GM12878 (cell line): ENCODE results near the gene CACNA1I. TPM values are rescaled to one million over a fixed set of nuclear protein-coding genes. Genes with fewer than 3 reads are reported as not detected.

ENCODE experiments used
- ATAC-seq: fragments of 200-7000 bp; cut with Tn5 transposase; 3 replicates; pipeline ENCODE4 v1.9.1; 2020; ENCODE audit warnings: mild to moderate bottlenecking, moderate library complexity
- BruUV-seq: library from RNA; stranded (reverse); fragments of 400-500 nt; replicated peaks from 2 replicates; lab custom pipeline; 2021; lab: Mats Ljungman, UMichigan
- CTCF ChIA-PET: fragments of 300-600 bp; sonication (Branson Sonifier 250); formaldehyde crosslinking; extraction: SDS; loops from one replicate; lab custom pipeline; 2021; ENCODE audit warnings: inconsistent platforms; lab: Yijun Ruan, JAX
- POLR2A ChIA-PET: fragments of 350-600 bp; formaldehyde crosslinking; extraction: SDS; loops from one replicate; lab custom pipeline; 2021; ENCODE audit warnings: inconsistent platforms; lab: Charles Lee
- RAD21 ChIA-PET: fragments of 300-600 bp; sonication (Branson Sonifier 250); formaldehyde crosslinking; loops from one replicate; lab custom pipeline; 2023; ENCODE audit warnings: antibody characterized with exemption; ENCODE audit not compliant: unreplicated experiment; lab: Charles Lee
- SMC1A ChIA-PET: fragments of 300-600 bp; sonication (Branson Sonifier 250); formaldehyde crosslinking; loops from one replicate; lab custom pipeline; 2023; ENCODE audit not compliant: unreplicated experiment, uncharacterized antibody; lab: Charles Lee
- DNase-seq: peaks from one replicate; pipeline ENCODE4 v3.0.0-alpha.2; 2011; ENCODE audit warnings: low read depth, low spot score
- FAIRE-seq: peaks from 3 replicates; lab custom pipeline; 2011; peaks lifted over from hg19 to GRCh38; lab: Jason Lieb, UNC
- H2AFZ ChIP-seq: 2 replicates; pipeline ENCODE4 v1.6.0; 2011; ENCODE audit warnings: low read depth, low read length, control low read depth; ENCODE audit not compliant: control insufficient read depth
- H3K27ac ChIP-seq: 2 replicates; pipeline ENCODE4 v1.5.1; 2011; ENCODE audit warnings: control low read depth; ENCODE audit not compliant: control insufficient read depth, insufficient read depth
- H3K27me3 ChIP-seq, 2 experiments: replicated peaks in 1 of 2; 2 replicates each; pipeline versions ENCODE4 v1.6.0 to v1.6.1; 2011; ENCODE audit warnings: low read length in 1 of 2; ENCODE audit not compliant: control insufficient read depth in 2 of 2, insufficient read depth in 2 of 2
- H3K36me3 ChIP-seq, 2 experiments: 2 replicates each; pipeline ENCODE4 v1.5.1; 2011; ENCODE audit warnings: low read length in 1 of 2; ENCODE audit not compliant: control insufficient read depth in 2 of 2, insufficient read depth in 2 of 2
- H3K4me1 ChIP-seq: 2 replicates; pipeline ENCODE4 v1.6.1; 2011; ENCODE audit warnings: mild to moderate bottlenecking, low read length, moderate library complexity, mixed read lengths; ENCODE audit not compliant: control insufficient read depth, insufficient read depth
- H3K4me2 ChIP-seq: 2 replicates; pipeline ENCODE4 v1.6.0; 2011; ENCODE audit warnings: control low read depth; ENCODE audit not compliant: control insufficient read depth, insufficient read depth
- H3K4me3 ChIP-seq: fragments of 200-600 bp; sonication (generic); 2 replicates; pipeline ENCODE4 v1.5.1; 2016
- H3K79me2 ChIP-seq: 2 replicates; pipeline ENCODE4 v1.6.0; 2011; ENCODE audit warnings: low read length; ENCODE audit not compliant: control insufficient read depth, insufficient read depth
- H3K9ac ChIP-seq: 2 replicates; pipeline ENCODE4 v1.8.0; 2011; ENCODE audit warnings: low read length, control low read depth, mixed read lengths; ENCODE audit not compliant: control insufficient read depth, insufficient read depth
- H3K9me3 ChIP-seq: replicated peaks from 3 replicates; pipeline ENCODE4 v1.5.1; 2011; ENCODE audit warnings: mild to moderate bottlenecking, low read length; ENCODE audit not compliant: control insufficient read depth, insufficient read depth
- H4K20me1 ChIP-seq: 2 replicates; pipeline ENCODE4 v1.6.0; 2011; ENCODE audit not compliant: control insufficient read depth, insufficient read depth
- CBX5 ChIP-seq: sonication (generic); IDR thresholded peaks from 2 replicates; pipeline ENCODE4 v1.6.1; 2016; ENCODE audit warnings: low read depth, moderate library complexity, mild to moderate bottlenecking, inconsistent platforms
- E4F1 ChIP-seq: fragments of 450-650 bp; IDR thresholded peaks from 2 replicates; pipeline ENCODE4 v1.6.1; 2018; ENCODE audit warnings: borderline replicate concordance, mild to moderate bottlenecking; ENCODE audit not compliant: partially characterized antibody
- EGR1 ChIP-seq, 2 experiments: IDR thresholded peaks; 1 replicate in 1 of 2; 2 replicates in 1 of 2; pipeline ENCODE4 v1.6.1; 2011 to 2012; ENCODE audit warnings: low read depth in 2 of 2, low read length in 2 of 2, borderline replicate concordance in 1 of 2, mild to moderate bottlenecking in 1 of 2, moderate library complexity in 1 of 2
- KLF5 ChIP-seq: fragments of 450-650 bp; IDR thresholded peaks from 2 replicates; pipeline ENCODE4 v1.6.1; 2014; ENCODE audit warnings: mild to moderate bottlenecking; ENCODE audit not compliant: partially characterized antibody
- MEF2B ChIP-seq: fragments of 450-650 bp; IDR thresholded peaks from 2 replicates; pipeline ENCODE4 v1.6.1; 2018; ENCODE audit warnings: mild to moderate bottlenecking, moderate library complexity; ENCODE audit not compliant: partially characterized antibody, poor library complexity, severe bottlenecking
- MLLT1 ChIP-seq: fragments of 450-650 bp; IDR thresholded peaks from 2 replicates; pipeline ENCODE4 v1.6.1; 2016; ENCODE audit warnings: mild to moderate bottlenecking
- MTA3 ChIP-seq: IDR thresholded peaks from 2 replicates; pipeline ENCODE4 v1.6.1; 2012; ENCODE audit warnings: low read length, inconsistent platforms, borderline replicate concordance
- MXI1 ChIP-seq: fragments of 150-350 bp; IDR thresholded peaks from 2 replicates; pipeline ENCODE4 v1.6.1; 2011; ENCODE audit warnings: low read depth, mild to moderate bottlenecking, inconsistent platforms, low read length, improper control_type of control experiment
- MYB ChIP-seq: fragments of 150-350 bp; IDR thresholded peaks from 2 replicates; pipeline ENCODE4 v1.6.1; 2014; ENCODE audit warnings: mild to moderate bottlenecking, low read depth, low read length, borderline replicate concordance
- NR2C2 ChIP-seq: IDR thresholded peaks from 2 replicates; pipeline ENCODE4 v1.6.1; 2011; ENCODE audit warnings: borderline replicate concordance, low read depth; ENCODE audit not compliant: control insufficient read depth, insufficient read length
- NRF1 ChIP-seq: conservative IDR thresholded peaks from 2 replicates; pipeline ENCODE4 v1.6.1; 2011; ENCODE audit warnings: mild to moderate bottlenecking, low read depth, low read length, improper control_type of control experiment
- RFX5 ChIP-seq: IDR thresholded peaks from 2 replicates; pipeline ENCODE4 v1.6.1; 2011; ENCODE audit warnings: low read depth, low read length, improper control_type of control experiment
- SMC3 ChIP-seq: IDR thresholded peaks from 2 replicates; pipeline ENCODE4 v1.6.1; 2011; ENCODE audit warnings: low read length, improper control_type of control experiment, borderline replicate concordance
- YBX1 ChIP-seq: fragments of 450-650 bp; IDR thresholded peaks from 2 replicates; pipeline ENCODE4 v1.6.1; 2016; ENCODE audit warnings: antibody characterized with exemption
- YY1 ChIP-seq: IDR thresholded peaks from 2 replicates; pipeline ENCODE4 v1.6.1; 2011; ENCODE audit warnings: low read depth, mild to moderate bottlenecking, low read length
- ZNF24 ChIP-seq: fragments of 450-650 bp; IDR thresholded peaks from 2 replicates; pipeline ENCODE4 v1.6.1; 2017; ENCODE audit warnings: antibody characterized with exemption, mild to moderate bottlenecking
- ZNF274 ChIP-seq: IDR thresholded peaks from one replicate; pipeline ENCODE4 v1.8.0; 2011; ENCODE audit not compliant: insufficient read length, insufficient read depth
- WGBS: methylation state at CpG from one replicate; pipeline ENCODE4 v1.1.6; 2016; ENCODE audit warnings: low lambda C conversion rate; ENCODE audit not compliant: insufficient replicate concordance, insufficient coverage; ENCODE audit errors: missing lambda C conversion rate; 5-methylcytosine and 5-hydroxymethylcytosine counted together
- in situ Hi-C: fragments of 300-500 bp; cut with MboI; formaldehyde crosslinking; loops from 9 replicates; pipeline ENCODE4 v1.14.3; 2018; ENCODE audit warnings: mixed read lengths
- intact Hi-C: fragments of 100-400 bp; cut with micrococcal nuclease; formaldehyde crosslinking; loops from one replicate; pipeline ENCODE4 v1.14.2; 2022; ENCODE audit not compliant: unreplicated experiment
- polyA plus RNA-seq, 11 experiments: library from polyadenylated mRNA; depleted of rRNA in 4 of 11; unstranded in 6 of 11; stranded (reverse) in 5 of 11; fragments of >200 nt; fragmentation: Nextera tagmentation in 4 of 11; fragmentation: Illumina TruSeq in 1 of 11; extraction: Ambion mirVana in 4 of 11; extraction: Trizol in 1 of 11; gene quantifications; 1 replicate in 1 of 11; 2 replicates in 10 of 11; pipeline versions ENCODE4 v1.2.1 to v1.2.3, GENCODE V29; 2011 to 2016; ENCODE audit warnings: inconsistent platforms in 2 of 11, missing spikeins in 2 of 11, low read depth in 1 of 11
- total RNA-seq, 4 experiments: library from RNA; depleted of rRNA in 3 of 4; stranded (reverse); fragments of >200 nt in 3 of 4; fragmentation: Illumina TruSeq in 1 of 4; extraction: Trizol in 1 of 4; gene quantifications; 2 replicates each; pipeline versions ENCODE4 v1.2.1 to v1.2.3, GENCODE V29; 2013 to 2021
- TF ChIP-seq, protein P1 (sequence below): fragments of 450-650 bp; formaldehyde crosslinking; IDR thresholded peaks from 2 replicates; pipeline ENCODE4 v1.5.0; 2022; ENCODE audit warnings: mild to moderate bottlenecking, missing genetic modification characterization

The CACNA1I gene
- total and polyA plus RNA-seq, 10 of the 15 experiments (the other 5 are each of a cell fraction or from before 2014, with no cell fraction given), result 0.01 to 0.03 TPM; not detected in 8

DNA sequence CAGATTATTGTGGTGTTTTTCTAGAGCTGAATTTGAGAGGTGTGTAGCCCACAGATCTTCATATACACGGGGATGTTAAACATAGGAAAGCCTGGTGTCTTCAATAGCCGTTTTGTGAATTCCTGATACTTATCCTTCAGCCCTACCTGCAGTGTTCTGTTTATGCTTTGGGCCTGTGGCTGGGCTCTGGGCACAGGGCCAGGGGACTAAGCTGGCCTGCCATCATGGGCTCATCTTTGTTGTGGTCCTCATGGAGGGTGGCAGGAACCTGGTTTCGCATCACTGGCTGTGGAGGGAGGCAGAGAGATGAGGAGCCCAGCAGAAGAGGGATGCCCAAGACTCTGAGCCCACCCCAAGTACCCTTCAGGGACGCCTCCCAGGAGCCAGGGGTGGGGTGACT lies 112.4 kb downstream of the CACNA1I start (continued):
- TF ChIP-seq E4F1 (no peak), MXI1 (no peak), YBX1 (no peak), ZNF274 (no peak), CBX5 (no peak), EGR1 (IDR thresholded peaks at IDR 0.05; ENCODE audit: borderline replicate concordance in 1 of 2, low read depth in 2 of 2, low read length in 2 of 2) (no peak), NR2C2 (no peak), NRF1 (no peak), MTA3 (no peak), ZNF24 (no peak), MYB (no peak)

DNA sequence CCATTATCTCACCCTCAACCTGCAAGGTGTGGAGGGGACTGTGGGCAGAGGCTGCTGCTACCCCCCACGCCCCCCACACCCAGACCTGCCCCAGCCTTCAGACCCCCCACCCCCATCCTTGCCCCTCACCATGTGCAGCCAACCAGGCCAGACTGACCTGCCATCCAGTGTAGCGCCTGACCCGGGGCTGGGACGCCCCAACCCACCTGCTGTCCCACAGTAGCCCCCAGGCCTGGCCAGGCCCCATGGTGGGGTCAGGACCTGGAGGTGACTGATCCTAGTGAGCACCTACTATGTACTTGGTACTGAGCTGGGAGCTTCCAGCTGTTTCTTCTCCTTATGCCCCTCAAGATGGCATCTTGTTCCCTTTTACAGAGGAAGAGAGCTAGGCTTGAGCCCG lies 113.1 kb downstream of the CACNA1I start:
- ATAC-seq (no peak), FAIRE-seq (no peak), DNase-seq (no peak)
- Histone ChIP-seq H4K20me1 (no peaks in the 10 kb centered on the region), H3K27me3 (peaks cover 0 to 4% of the 10 kb centered on the region in 2 experiments; a peak in 3 of 4 replicates), H3K27ac (no peak overlapping the region), H3K9me3 (no peaks in the 10 kb centered on the region), H3K79me2 (no peaks in the 10 kb centered on the region), H3K36me3 (no peaks in the 10 kb centered on the region), H3K4me2 (no peak overlapping the region), H3K4me1 (no peaks in the 10 kb centered on the region), H3K4me3 (no peak overlapping the region), H3K9ac (no peak overlapping the region), H2AFZ (no peak overlapping the region)
- BruUV-seq, result no TSS peak
- ChIA-PET SMC1A (no interaction called here), CTCF (no interaction called here), POLR2A (no interaction called here), RAD21 (no interaction called here)
- 49% methylated on average over 4 of the region's 5 CpGs for WGBS
- in situ Hi-C loops, result no loop called here
- intact Hi-C loops, result no loop called here
- TF ChIP-seq MEF2B (no peak), SMC3 (no peak), RFX5 (no peak), KLF5 (no peak), YY1 (no peak), MLLT1 (no peak)
- TF ChIP-seq, protein P1, sequence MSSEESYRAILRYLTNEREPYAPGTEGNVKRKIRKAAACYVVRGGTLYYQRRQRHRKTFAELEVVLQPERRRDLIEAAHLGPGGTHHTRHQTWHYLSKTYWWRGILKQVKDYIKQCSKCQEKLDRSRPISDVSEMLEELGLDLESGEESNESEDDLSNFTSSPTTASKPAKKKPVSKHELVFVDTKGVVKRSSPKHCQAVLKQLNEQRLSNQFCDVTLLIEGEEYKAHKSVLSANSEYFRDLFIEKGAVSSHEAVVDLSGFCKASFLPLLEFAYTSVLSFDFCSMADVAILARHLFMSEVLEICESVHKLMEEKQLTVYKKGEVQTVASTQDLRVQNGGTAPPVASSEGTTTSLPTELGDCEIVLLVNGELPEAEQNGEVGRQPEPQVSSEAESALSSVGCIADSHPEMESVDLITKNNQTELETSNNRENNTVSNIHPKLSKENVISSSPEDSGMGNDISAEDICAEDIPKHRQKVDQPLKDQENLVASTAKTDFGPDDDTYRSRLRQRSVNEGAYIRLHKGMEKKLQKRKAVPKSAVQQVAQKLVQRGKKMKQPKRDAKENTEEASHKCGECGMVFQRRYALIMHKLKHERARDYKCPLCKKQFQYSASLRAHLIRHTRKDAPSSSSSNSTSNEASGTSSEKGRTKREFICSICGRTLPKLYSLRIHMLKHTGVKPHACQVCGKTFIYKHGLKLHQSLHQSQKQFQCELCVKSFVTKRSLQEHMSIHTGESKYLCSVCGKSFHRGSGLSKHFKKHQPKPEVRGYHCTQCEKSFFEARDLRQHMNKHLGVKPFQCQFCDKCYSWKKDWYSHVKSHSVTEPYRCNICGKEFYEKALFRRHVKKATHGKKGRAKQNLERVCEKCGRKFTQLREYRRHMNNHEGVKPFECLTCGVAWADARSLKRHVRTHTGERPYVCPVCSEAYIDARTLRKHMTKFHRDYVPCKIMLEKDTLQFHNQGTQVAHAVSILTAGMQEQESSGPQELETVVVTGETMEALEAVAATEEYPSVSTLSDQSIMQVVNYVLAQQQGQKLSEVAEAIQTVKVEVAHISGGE (CRISPR knock-in tag), result no peak
